Fibroblast of lung (primary cell): ENCODE data around the gene HSD11B1L. TPM values are rescaled to one million over a fixed set of nuclear protein-coding genes. Genes with fewer than 3 reads are reported as not detected.

ENCODE experiments used
- DNase-seq, 2 donors: peaks; one replicate each; pipeline versions ENCODE4 v3.0.0 to v3.0.0-alpha.2; 2010; ENCODE audit warnings: low read depth in 2 of 2
- H2AFZ ChIP-seq: 2 replicates; pipeline ENCODE4 v1.5.1; 2012; ENCODE audit warnings: low read length, control low read depth, inconsistent platforms
- H3K27ac ChIP-seq: 2 replicates; pipeline ENCODE4 v1.5.1; 2011; ENCODE audit warnings: low read length, control low read depth; ENCODE audit not compliant: insufficient read depth
- H3K27me3 ChIP-seq: 2 replicates; pipeline ENCODE4 v1.5.1; 2011; ENCODE audit warnings: mild to moderate bottlenecking, low read length; ENCODE audit not compliant: control insufficient read depth, insufficient read depth
- H3K36me3 ChIP-seq: 2 replicates; pipeline ENCODE4 v1.5.1; 2011; ENCODE audit warnings: low read length; ENCODE audit not compliant: control insufficient read depth, insufficient read depth
- H3K4me1 ChIP-seq: 2 replicates; pipeline ENCODE4 v1.5.1; 2011; ENCODE audit warnings: low read length; ENCODE audit not compliant: control insufficient read depth, insufficient read depth; ENCODE audit errors: extremely low read depth
- H3K4me2 ChIP-seq: 2 replicates; pipeline ENCODE4 v1.5.1; 2011; ENCODE audit warnings: low read length, control low read depth; ENCODE audit not compliant: insufficient read depth; ENCODE audit errors: extremely low read depth
- H3K4me3 ChIP-seq, 4 experiments: fragments of 200-600 bp in 1 of 4; sonication (generic) in 1 of 4; replicated peaks in 1 of 4; 2 replicates each; pipeline ENCODE4 v1.5.1; 2011 to 2016; ENCODE audit warnings: low read length in 4 of 4, low read depth in 3 of 4, mild to moderate bottlenecking in 3 of 4, control low read depth in 2 of 4, inconsistent platforms in 1 of 4, mixed read lengths in 1 of 4; ENCODE audit not compliant: insufficient read depth in 1 of 4; ENCODE audit errors: control extremely low read depth in 1 of 4
- H3K79me2 ChIP-seq: 2 replicates; pipeline ENCODE4 v1.5.1; 2012; ENCODE audit warnings: mild to moderate bottlenecking, low read length, inconsistent platforms; ENCODE audit not compliant: control insufficient read depth, insufficient read depth
- H3K9ac ChIP-seq: 2 replicates; pipeline ENCODE4 v1.5.1; 2011; ENCODE audit warnings: mild to moderate bottlenecking, low read length, control low read depth; ENCODE audit not compliant: insufficient read depth
- H3K9me3 ChIP-seq: 2 replicates; pipeline ENCODE4 v1.5.1; 2012; ENCODE audit warnings: low read depth, low read length; ENCODE audit not compliant: control insufficient read depth, insufficient read depth
- H4K20me1 ChIP-seq: 2 replicates; pipeline ENCODE4 v1.5.1; 2011; ENCODE audit warnings: low read length; ENCODE audit not compliant: control insufficient read depth, insufficient read depth; ENCODE audit errors: extremely low read depth
- CTCF ChIP-seq, 2 donors: IDR thresholded peaks in 1 of 2; conservative IDR thresholded peaks in 1 of 2; 1 replicate in 1 of 2; 2 replicates in 1 of 2; pipeline ENCODE4 v1.5.1; 2011 to 2012; ENCODE audit warnings: low read length in 2 of 2, control low read depth in 1 of 2, inconsistent platforms in 1 of 2, low read depth in 1 of 2, mild to moderate bottlenecking in 1 of 2
- EZH2 ChIP-seq: IDR thresholded peaks from 2 replicates; pipeline ENCODE4 v1.5.1; 2012; ENCODE audit warnings: low read length, control low read depth, mild to moderate bottlenecking; ENCODE audit errors: missing control alignments
- polyA plus RNA-seq, 2 donors: library from polyadenylated mRNA; depleted of rRNA in 1 of 2; stranded (reverse) in 1 of 2; unstranded in 1 of 2; fragments of >200 nt; gene quantifications; 2 replicates each; pipeline ENCODE4 v1.2.1, GENCODE V29; 2011 to 2012; ENCODE audit warnings: missing spikeins in 1 of 2
- total RNA-seq: library from RNA; depleted of rRNA; stranded (reverse); fragments of >200 nt; gene quantifications from 2 replicates; pipeline ENCODE4 v1.2.1, GENCODE V29; 2014

HSD11B1L gene
- total and polyA plus RNA-seq, 2 donors (not counting 1 experiment from before 2014, with no cell fraction given): 5.1 to 13.0 TPM

GRCh38 chr19:5697890-5698634 lies 17.2 kb downstream of the HSD11B1L start:
- TF ChIP-seq CTCF (conservative IDR thresholded peaks at IDR 0.05 in 1 of 2, IDR thresholded peaks at IDR 0.05 in 1 of 2; ENCODE audit: low read depth in 1 of 2, low read length in 2 of 2) (no peak), EZH2 (no peak)
- Histone ChIP-seq H3K36me3 (peaks cover 46% of the 10 kb centered on the region), H3K9ac (no peak overlapping the region), H3K4me1 (no peaks in the 10 kb centered on the region), H3K79me2 (peaks cover 32% of the 10 kb centered on the region), H3K4me2 (no peak overlapping the region), H3K27ac (no peak overlapping the region), H3K9me3 (no peaks in the 10 kb centered on the region), H4K20me1 (no peaks in the 10 kb centered on the region), H3K27me3 (no peaks in the 10 kb centered on the region), H3K4me3 (no peak overlapping the region), H2AFZ (no peak overlapping the region)
- no peak for DNase-seq

GRCh38 chr19:5698635-5699422 lies 18.0 kb downstream of the HSD11B1L start:
- Histone ChIP-seq H3K4me1 (peaks cover 2% of the 10 kb centered on the region), H3K79me2 (peaks cover 25% of the 10 kb centered on the region), H3K36me3 (peaks cover 46% of the 10 kb centered on the region), H3K4me2 (no peak overlapping the region), H3K9ac (no peak overlapping the region), H4K20me1 (no peaks in the 10 kb centered on the region), H3K4me3 (no peak overlapping the region), H3K27ac (no peak overlapping the region), H3K27me3 (no peaks in the 10 kb centered on the region), H2AFZ (no peak overlapping the region), H3K9me3 (no peaks in the 10 kb centered on the region)
- TF ChIP-seq EZH2 (no peak), CTCF (conservative IDR thresholded peaks at IDR 0.05 in 1 of 2, IDR thresholded peaks at IDR 0.05 in 1 of 2; ENCODE audit: low read depth in 1 of 2, low read length in 2 of 2) (no peak)
- no peak for DNase-seq

GRCh38 chr19:5700455-5701092 lies 19.7 kb downstream of the HSD11B1L start:
- peaks cover 2% of the 10 kb centered on the region for H3K4me1 ChIP-seq
- no peak overlapping the region for H2AFZ ChIP-seq
- H4K20me1 ChIP-seq: no peaks in the 10 kb centered on the region

More at GRCh38 chr19:5700455-5701092, 19.7 kb downstream of the HSD11B1L start:
- H3K27me3 ChIP-seq: no peaks in the 10 kb centered on the region
- H3K4me3 ChIP-seq: no peak overlapping the region
- DNase-seq: no peak
- no peak for TF ChIP-seq EZH2
- no peak for TF ChIP-seq CTCF (conservative IDR thresholded peaks at IDR 0.05 in 1 of 2, IDR thresholded peaks at IDR 0.05 in 1 of 2; ENCODE audit: low read depth in 1 of 2, low read length in 2 of 2)
- no peak overlapping the region for H3K4me2 ChIP-seq
- peaks cover 9% of the 10 kb centered on the region for H3K79me2 ChIP-seq
- H3K9ac ChIP-seq: no peak overlapping the region
- no peaks in the 10 kb centered on the region for H3K9me3 ChIP-seq
- peaks cover 46% of the 10 kb centered on the region for H3K36me3 ChIP-seq
- H3K27ac ChIP-seq: no peak overlapping the region
